ENCODE results near the gene NOS3. TPM values are rescaled to one million over a fixed set of nuclear protein-coding genes. Genes with fewer than 3 reads are reported as not detected.
"Not testable (repeated sequence)": the region's sequence is repeated elsewhere in the genome, so short reads cannot be mapped to it uniquely, and the experiment has no call there.

The NOS3 gene
- total RNA-seq, 1 donor from 2014 or later: 1.8 TPM

GRCh38 chr7:151026771-151027727 lies 36.2 kb downstream of the NOS3 start:
- H3K27me3 ChIP-seq (ENCODE audit: insufficient read depth, low read length); H3K4me3 ChIP-seq (ENCODE audit: insufficient read depth, low read depth, low read length); H4K20me1 ChIP-seq (ENCODE audit: insufficient read depth, low read length); H3K9ac ChIP-seq (ENCODE audit: low read length); DNase-seq (ENCODE audit: low read depth); H3K9me3 Mint-ChIP-seq (ENCODE audit: unreplicated experiment); FAIRE-seq; H3K27ac ChIP-seq (ENCODE audit: low read depth, low read length); H3K36me3 ChIP-seq (ENCODE audit: insufficient read depth, low read length); H3K4me1 ChIP-seq (ENCODE audit: insufficient read depth, low read length); H3K27me3 Mint-ChIP-seq (ENCODE audit: low read depth, unreplicated experiment); H3K9me3 ChIP-seq (ENCODE audit: insufficient read depth, low read depth, low read length); H3K36me3 Mint-ChIP-seq (ENCODE audit: low read depth, unreplicated experiment): not testable (repeated sequence)
- Mint-ChIP-seq H3K4me1 (ENCODE audit: low read depth, unreplicated experiment) (peaks cover 20% of the 10 kb centered on the region), H3K27ac (ENCODE audit: unreplicated experiment) (peak overlapping the region; percentile 95), H3K4me3 (ENCODE audit: unreplicated experiment) (peak overlapping the region; percentile 94)
- H3K4me2 ChIP-seq (ENCODE audit: low read length): peak overlapping the region; percentile 90
- peak overlapping the region; percentile 46 for H2AFZ ChIP-seq (ENCODE audit: low read depth, low read length)
- H3K79me2 ChIP-seq (ENCODE audit: insufficient read depth, low read length): peaks cover 17% of the 10 kb centered on the region

GRCh38 chr7:151027728-151028130 lies 36.9 kb downstream of the NOS3 start:
- Histone ChIP-seq H3K4me3 (ENCODE audit: insufficient read depth, low read depth, low read length) (peak overlapping the region; percentile 76), H2AFZ (ENCODE audit: low read depth, low read length) (peak overlapping the region; percentile 81), H3K27ac (ENCODE audit: low read depth, low read length) (peak overlapping the region; percentile 69), H3K4me2 (ENCODE audit: low read length) (peak overlapping the region; percentile 90), H3K9ac (ENCODE audit: low read length) (peak overlapping the region; percentile 84), H3K79me2 (ENCODE audit: insufficient read depth, low read length) (peaks cover 17% of the 10 kb centered on the region)
- H3K27me3 Mint-ChIP-seq (ENCODE audit: low read depth, unreplicated experiment); H4K20me1 ChIP-seq (ENCODE audit: insufficient read depth, low read length); H3K36me3 ChIP-seq (ENCODE audit: insufficient read depth, low read length); H3K27me3 ChIP-seq (ENCODE audit: insufficient read depth, low read length); H3K9me3 ChIP-seq (ENCODE audit: insufficient read depth, low read depth, low read length); H3K9me3 Mint-ChIP-seq (ENCODE audit: unreplicated experiment); H3K4me1 ChIP-seq (ENCODE audit: insufficient read depth, low read length); FAIRE-seq; H3K36me3 Mint-ChIP-seq (ENCODE audit: low read depth, unreplicated experiment); DNase-seq (ENCODE audit: low read depth): not testable (repeated sequence)
- Mint-ChIP-seq H3K4me3 (ENCODE audit: unreplicated experiment) (peak overlapping the region; percentile 94), H3K4me1 (ENCODE audit: low read depth, unreplicated experiment) (peaks cover 20% of the 10 kb centered on the region), H3K27ac (ENCODE audit: unreplicated experiment) (peak overlapping the region; percentile 95)

DNA sequence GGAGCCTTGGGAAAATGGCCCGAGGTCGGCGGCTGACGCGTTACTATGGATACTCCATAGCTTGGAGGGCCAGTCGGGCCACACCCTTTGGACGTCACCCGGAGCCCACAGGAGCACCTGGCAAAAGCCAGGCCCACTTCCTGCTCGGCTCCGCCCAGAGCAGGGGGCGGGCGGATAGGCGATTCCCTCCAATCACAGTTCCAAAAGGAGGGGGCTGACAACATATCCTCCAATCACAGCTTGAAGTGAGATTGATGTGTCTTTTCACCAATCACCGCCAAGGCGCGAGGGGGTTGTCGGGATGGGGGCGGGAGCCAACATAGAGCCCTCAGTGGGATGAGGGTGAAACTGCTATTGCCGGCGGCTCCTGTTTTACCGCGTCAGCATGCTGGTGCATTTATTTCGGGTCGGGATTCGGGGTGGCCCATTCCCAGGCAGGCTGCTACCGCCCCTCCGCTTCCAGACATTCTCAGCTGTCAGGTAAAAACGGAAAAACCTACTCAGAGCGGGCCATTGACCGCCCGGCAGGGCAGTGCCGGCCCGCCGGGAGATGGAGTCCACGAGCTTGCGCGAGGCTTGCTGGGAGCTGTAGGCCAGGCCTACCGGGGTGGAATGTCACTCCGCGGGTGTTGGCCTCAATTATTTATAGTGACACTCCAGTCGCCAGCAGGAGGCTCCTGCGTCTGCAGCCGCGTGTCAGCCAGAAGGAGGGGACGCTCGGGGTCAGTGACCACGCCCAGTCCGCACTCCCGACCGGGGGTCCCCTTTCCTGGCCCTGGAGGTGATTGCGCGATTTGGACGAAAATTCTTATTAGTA lies 37.5 kb downstream of the NOS3 start, which contains the start of gene ABCB8:
Gene ABCB8 (plus strand): TSS at position 320 of the 817 bp plus-strand sequence. CDS start 66 bp downstream, at position 386.
- peak; percentile 95 for DNase-seq (ENCODE audit: low read depth)
- Mint-ChIP-seq H3K36me3 (ENCODE audit: low read depth, unreplicated experiment) (peaks cover 4% of the 10 kb centered on the region), H3K27me3 (ENCODE audit: low read depth, unreplicated experiment) (no peaks in the 10 kb centered on the region), H3K4me1 (ENCODE audit: low read depth, unreplicated experiment) (peaks cover 20% of the 10 kb centered on the region), H3K4me3 (ENCODE audit: unreplicated experiment) (peak within 1 kb of the TSS; percentile 94), H3K9me3 (ENCODE audit: unreplicated experiment) (no peaks in the 10 kb centered on the region), H3K27ac (ENCODE audit: unreplicated experiment) (peak within 1 kb of the TSS; percentile 95)
- Histone ChIP-seq H3K4me2 (ENCODE audit: low read length) (peak within 1 kb of the TSS; percentile 90), H3K4me3 (ENCODE audit: insufficient read depth, low read depth, low read length) (peak within 1 kb of the TSS; percentile 76), H3K9ac (ENCODE audit: low read length) (peak within 1 kb of the TSS; percentile 84), H3K27me3 (ENCODE audit: insufficient read depth, low read length) (peaks cover 2% of the 10 kb centered on the region), H4K20me1 (ENCODE audit: insufficient read depth, low read length) (no peaks in the 10 kb centered on the region), H3K27ac (ENCODE audit: low read depth, low read length) (peak within 1 kb of the TSS; percentile 74), H2AFZ (ENCODE audit: low read depth, low read length) (peak within 1 kb of the TSS; percentile 91), H3K79me2 (ENCODE audit: insufficient read depth, low read length) (peaks cover 17% of the 10 kb centered on the region), H3K36me3 (ENCODE audit: insufficient read depth, low read length) (no peaks in the 10 kb centered on the region), H3K4me1 (ENCODE audit: insufficient read depth, low read length) (peaks cover 6% of the 10 kb centered on the region), H3K9me3 (ENCODE audit: insufficient read depth, low read depth, low read length) (no peaks in the 10 kb centered on the region)
- TF ChIP-seq EZH2 (IDR thresholded peaks at IDR 0.05; ENCODE audit: insufficient read depth, low read length): no peak
- TF ChIP-seq, protein P1, sequence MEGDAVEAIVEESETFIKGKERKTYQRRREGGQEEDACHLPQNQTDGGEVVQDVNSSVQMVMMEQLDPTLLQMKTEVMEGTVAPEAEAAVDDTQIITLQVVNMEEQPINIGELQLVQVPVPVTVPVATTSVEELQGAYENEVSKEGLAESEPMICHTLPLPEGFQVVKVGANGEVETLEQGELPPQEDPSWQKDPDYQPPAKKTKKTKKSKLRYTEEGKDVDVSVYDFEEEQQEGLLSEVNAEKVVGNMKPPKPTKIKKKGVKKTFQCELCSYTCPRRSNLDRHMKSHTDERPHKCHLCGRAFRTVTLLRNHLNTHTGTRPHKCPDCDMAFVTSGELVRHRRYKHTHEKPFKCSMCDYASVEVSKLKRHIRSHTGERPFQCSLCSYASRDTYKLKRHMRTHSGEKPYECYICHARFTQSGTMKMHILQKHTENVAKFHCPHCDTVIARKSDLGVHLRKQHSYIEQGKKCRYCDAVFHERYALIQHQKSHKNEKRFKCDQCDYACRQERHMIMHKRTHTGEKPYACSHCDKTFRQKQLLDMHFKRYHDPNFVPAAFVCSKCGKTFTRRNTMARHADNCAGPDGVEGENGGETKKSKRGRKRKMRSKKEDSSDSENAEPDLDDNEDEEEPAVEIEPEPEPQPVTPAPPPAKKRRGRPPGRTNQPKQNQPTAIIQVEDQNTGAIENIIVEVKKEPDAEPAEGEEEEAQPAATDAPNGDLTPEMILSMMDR (IDR thresholded peaks at IDR 0.05; ENCODE audit: insufficient read depth, low read depth, low read length): peak; percentile 20
- FAIRE-seq: no peak

All from astrocyte (in vitro differentiated cells and primary cell).